WTC11 (cell line): Measurements from ENCODE around the gene OR4E1. TPM values are rescaled to one million over a fixed set of nuclear protein-coding genes. Genes with fewer than 3 reads are reported as not detected.

ENCODE experiments used
- ATAC-seq: fragments of 200-7000 bp; cut with Tn5 transposase; 2 replicates; pipeline ENCODE4 v1.10.0; 2021; ENCODE audit warnings: mild to moderate bottlenecking, moderate library complexity
- CTCF ChIA-PET: fragments of 300-600 bp; sonication (Branson Sonifier 250); formaldehyde crosslinking; loops from one replicate; lab custom pipeline; 2021; ENCODE audit warnings: antibody characterized with exemption; lab: Charles Lee
- POLR2A ChIA-PET: fragments of 350-600 bp; sonication (Branson Sonifier 250); formaldehyde crosslinking; loops from one replicate; lab custom pipeline; 2021; ENCODE audit warnings: antibody characterized with exemption; lab: Charles Lee
- DNase-seq: peaks from one replicate; pipeline ENCODE4 v3.0.0; 2021; ENCODE audit warnings: low spot score
- H3K27ac Mint-ChIP-seq: 2 replicates; pipeline ENCODE4 v1.8.0; 2021; ENCODE audit warnings: mixed read lengths
- H3K27me3 Mint-ChIP-seq: 2 replicates; pipeline ENCODE4 v1.8.0; 2021; ENCODE audit warnings: low read depth, mild to moderate bottlenecking, moderate library complexity, mixed read lengths
- H3K36me3 Mint-ChIP-seq: 2 replicates; pipeline ENCODE4 v1.8.0; 2021; ENCODE audit warnings: mixed read lengths
- H3K4me1 Mint-ChIP-seq: 2 replicates; pipeline ENCODE4 v1.8.0; 2022; ENCODE audit warnings: mixed read lengths
- H3K4me3 Mint-ChIP-seq: 2 replicates; pipeline ENCODE4 v1.8.0; 2021; ENCODE audit warnings: mild to moderate bottlenecking, moderate library complexity, mixed read lengths
- H3K9me3 Mint-ChIP-seq: 2 replicates; pipeline ENCODE4 v1.8.0; 2021; ENCODE audit warnings: mixed read lengths
- AR ChIP-seq: fragments of 250-450 bp; sonication (Bioruptor Pico); IDR thresholded peaks from 2 replicates; pipeline ENCODE4 v1.9.0; 2021; ENCODE audit warnings: mild to moderate bottlenecking
- ATF1 ChIP-seq: sonication (generic); formaldehyde crosslinking; IDR thresholded peaks from 2 replicates; pipeline ENCODE4 v1.8.1; 2023; ENCODE audit warnings: mild to moderate bottlenecking, moderate library complexity, missing genetic modification reagents
- ATF6 ChIP-seq: sonication (generic); formaldehyde crosslinking; IDR thresholded peaks from 2 replicates; pipeline ENCODE4 v1.8.1; 2023; ENCODE audit warnings: mild to moderate bottlenecking, missing genetic modification reagents
- CREB1 ChIP-seq: sonication (generic); formaldehyde crosslinking; IDR thresholded peaks from 2 replicates; pipeline ENCODE4 v1.8.0; 2023; ENCODE audit warnings: mild to moderate bottlenecking, missing genetic modification reagents
- CTCF ChIP-seq: fragments of 200-600 bp; IDR thresholded peaks from 2 replicates; pipeline ENCODE4 v1.8.0; 2022; ENCODE audit warnings: antibody characterized with exemption
- E2F5 ChIP-seq: sonication (generic); formaldehyde crosslinking; IDR thresholded peaks from 2 replicates; pipeline ENCODE4 v1.8.1; 2022; ENCODE audit warnings: mild to moderate bottlenecking, moderate library complexity, missing genetic modification reagents
- EMX1 ChIP-seq: fragments of 250-450 bp; sonication (Bioruptor Pico); IDR thresholded peaks from 2 replicates; pipeline ENCODE4 v1.8.0; 2021; ENCODE audit warnings: mild to moderate bottlenecking
- ETV6 ChIP-seq: sonication (generic); formaldehyde crosslinking; IDR thresholded peaks from 2 replicates; pipeline ENCODE4 v1.8.1; 2022; ENCODE audit warnings: mild to moderate bottlenecking, missing genetic modification reagents
- FOXK1 ChIP-seq: sonication (generic); formaldehyde crosslinking; IDR thresholded peaks from 2 replicates; pipeline ENCODE4 v1.8.0; 2022; ENCODE audit warnings: mild to moderate bottlenecking, moderate library complexity, missing genetic modification reagents
- GABPB1 ChIP-seq: sonication (generic); formaldehyde crosslinking; IDR thresholded peaks from 2 replicates; pipeline ENCODE4 v1.8.1; 2023; ENCODE audit warnings: mild to moderate bottlenecking, missing genetic modification reagents
- KAT7 ChIP-seq: sonication (generic); formaldehyde crosslinking; IDR thresholded peaks from 2 replicates; pipeline ENCODE4 v1.8.1; 2023; ENCODE audit warnings: missing genetic modification reagents, mild to moderate bottlenecking, borderline replicate concordance
- MXD4 ChIP-seq: fragments of 250-450 bp; sonication (Bioruptor Pico); IDR thresholded peaks from 2 replicates; pipeline ENCODE4 v1.8.0; 2021; ENCODE audit warnings: mild to moderate bottlenecking, moderate library complexity, borderline replicate concordance
- NFE2L1 ChIP-seq: sonication (generic); formaldehyde crosslinking; IDR thresholded peaks from 2 replicates; pipeline ENCODE4 v1.8.1; 2023; ENCODE audit warnings: missing genetic modification reagents
- NFYB ChIP-seq: sonication (generic); formaldehyde crosslinking; conservative IDR thresholded peaks from 2 replicates; pipeline ENCODE4 v1.8.0; 2022; ENCODE audit warnings: low read depth, missing genetic modification reagents
- NR3C1 ChIP-seq: sonication (generic); formaldehyde crosslinking; conservative IDR thresholded peaks from 2 replicates; pipeline ENCODE4 v1.8.1; 2023; ENCODE audit warnings: low read depth, mild to moderate bottlenecking, missing genetic modification reagents
- PRRX2 ChIP-seq: fragments of 250-450 bp; sonication (Bioruptor Pico); IDR thresholded peaks from 2 replicates; pipeline ENCODE4 v1.8.0; 2021; ENCODE audit warnings: mild to moderate bottlenecking
- RELA ChIP-seq: sonication (generic); formaldehyde crosslinking; IDR thresholded peaks from 2 replicates; pipeline ENCODE4 v1.8.1; 2022; ENCODE audit warnings: missing genetic modification reagents, mild to moderate bottlenecking, borderline replicate concordance
- TP53 ChIP-seq: sonication (generic); formaldehyde crosslinking; IDR thresholded peaks from 2 replicates; pipeline ENCODE4 v1.8.1; 2023; ENCODE audit warnings: mild to moderate bottlenecking, missing genetic modification reagents
- ZMAT4 ChIP-seq: fragments of 250-450 bp; sonication (Bioruptor Pico); IDR thresholded peaks from 2 replicates; pipeline ENCODE4 v1.9.0; 2021; ENCODE audit warnings: mild to moderate bottlenecking
- ZNF263 ChIP-seq: sonication (generic); formaldehyde crosslinking; IDR thresholded peaks from 2 replicates; pipeline ENCODE4 v1.8.1; 2022; ENCODE audit warnings: low read depth, mild to moderate bottlenecking, moderate library complexity, missing genetic modification reagents
- ZNF416 ChIP-seq: fragments of 250-450 bp; sonication (Bioruptor Pico); IDR thresholded peaks from 2 replicates; pipeline ENCODE4 v1.9.0; 2021; ENCODE audit warnings: mild to moderate bottlenecking, inconsistent platforms
- total RNA-seq: library from RNA; stranded (reverse); gene quantifications from 3 replicates; pipeline ENCODE4 v1.2.3, GENCODE V29; 2021
- TF ChIP-seq, protein P1 (sequence below): fragments of 250-450 bp; sonication (Bioruptor Pico); conservative IDR thresholded peaks from 2 replicates; pipeline ENCODE4 v1.9.0; 2021; ENCODE audit warnings: mild to moderate bottlenecking

The OR4E1 gene
- total RNA-seq, 1 experiment from 2014 or later = not detected

DNA sequence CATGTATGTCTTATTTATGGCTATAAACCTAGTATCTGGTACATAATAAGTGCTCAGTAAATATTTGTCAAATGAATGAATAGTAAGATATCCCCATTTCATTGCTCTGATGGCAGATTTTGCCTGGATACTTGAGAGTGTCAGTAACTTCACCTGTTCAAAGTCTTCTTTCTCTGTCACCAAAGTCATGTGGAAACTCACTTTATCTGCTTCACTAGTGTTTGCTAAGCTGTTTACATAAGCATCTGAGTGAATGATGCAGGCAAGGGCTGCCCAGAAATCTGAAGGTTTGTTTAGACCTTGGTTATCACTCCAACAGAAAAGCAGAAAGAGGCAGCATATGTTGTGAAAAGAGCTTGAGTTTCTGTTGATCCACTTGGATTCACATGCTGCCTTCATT, 4.3 kb downstream of the OR4E1 start (continued):
- TF ChIP-seq GABPB1 (no peak), MXD4 (no peak), ZNF416 (CRISPR knock-in tag) (no peak), NFE2L1 (CRISPR knock-in tag) (no peak), TP53 (CRISPR knock-in tag) (no peak), E2F5 (CRISPR knock-in tag) (no peak), CREB1 (CRISPR knock-in tag) (no peak), NFYB (no peak), KAT7 (no peak)
- TF ChIP-seq, protein P1, sequence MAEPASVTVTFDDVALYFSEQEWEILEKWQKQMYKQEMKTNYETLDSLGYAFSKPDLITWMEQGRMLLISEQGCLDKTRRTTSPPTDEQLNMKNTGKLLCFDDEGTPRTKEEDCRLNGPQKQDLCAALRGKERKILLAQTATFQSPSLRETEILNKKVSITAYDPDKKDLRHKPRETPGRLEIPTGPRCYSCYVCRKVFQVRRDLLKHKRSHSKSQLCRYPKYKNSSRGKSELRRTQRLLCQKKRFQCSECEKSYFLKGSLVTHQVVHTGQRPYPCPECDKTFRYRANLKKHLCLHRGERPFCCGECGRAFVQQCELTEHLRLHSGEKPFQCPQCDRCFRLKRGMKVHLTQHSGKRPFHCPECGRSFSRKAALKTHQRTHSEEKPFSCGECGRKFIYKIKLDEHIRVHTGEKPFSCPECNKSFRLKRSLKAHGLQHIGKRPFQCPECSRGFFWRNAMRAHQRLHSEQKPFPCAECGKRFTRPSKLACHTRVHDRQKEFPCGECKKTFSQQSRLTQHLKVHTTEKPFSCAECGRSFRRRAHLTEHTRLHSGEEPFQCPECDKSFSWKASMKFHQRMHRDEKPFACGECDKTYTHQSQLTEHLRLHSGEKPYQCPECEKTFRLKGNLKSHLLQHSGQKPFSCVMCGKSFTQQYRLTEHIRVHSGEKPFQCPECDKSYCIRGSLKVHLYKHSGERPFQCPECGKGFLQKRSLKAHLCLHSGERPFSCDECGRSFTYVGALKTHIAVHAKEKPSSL (CRISPR knock-in tag) = no peak

DNA sequence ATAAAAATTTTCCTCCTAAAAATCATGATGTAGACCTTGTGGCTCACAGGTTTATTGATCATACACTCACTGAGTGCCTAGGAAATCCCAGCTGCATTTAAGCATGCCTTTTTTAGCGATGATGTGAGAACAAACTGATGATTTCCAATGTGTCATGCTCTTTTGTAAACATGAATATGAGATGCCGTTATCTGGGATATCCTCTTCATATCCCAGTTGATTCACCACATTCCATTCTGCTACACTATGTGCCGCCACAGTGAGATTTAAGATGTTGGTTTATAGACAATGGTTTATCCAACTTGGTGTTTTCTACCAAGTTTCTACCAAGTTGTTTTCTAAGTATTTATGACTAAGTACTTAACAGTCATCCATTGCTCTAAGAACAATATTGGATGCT, 5.2 kb downstream of the OR4E1 start:
- no peak for TF ChIP-seq ZMAT4
- TF ChIP-seq E2F5 (CRISPR knock-in tag) = no peak
- no peak for TF ChIP-seq ZNF263 (CRISPR knock-in tag)
- no peak for TF ChIP-seq ATF1 (CRISPR knock-in tag)
- TF ChIP-seq CTCF = no peak
- no peak for TF ChIP-seq PRRX2
- TF ChIP-seq EMX1 (CRISPR knock-in tag) = no peak
- no peak for TF ChIP-seq TP53 (CRISPR knock-in tag)
- TF ChIP-seq ATF6 (CRISPR knock-in tag) = no peak
- no peak for TF ChIP-seq AR (CRISPR knock-in tag)
- TF ChIP-seq RELA = no peak
- TF ChIP-seq ETV6 = no peak
- no peak for TF ChIP-seq GABPB1
- no peak for TF ChIP-seq NR3C1 (CRISPR knock-in tag)
- TF ChIP-seq FOXK1 = no peak
- no peak for ATAC-seq
- Mint-ChIP-seq H3K4me3 (no peak overlapping the region), H3K27ac (no peak overlapping the region), H3K36me3 (no peaks in the 10 kb centered on the region), H3K27me3 (peaks cover 6% of the 10 kb centered on the region), H3K4me1 (peaks cover 4% of the 10 kb centered on the region; the same call in 1 of the 2 replicates), H3K9me3 (peaks cover 8% of the 10 kb centered on the region; the same call in 1 of the 2 replicates)
- ChIA-PET POLR2A (no interaction called here), CTCF (no interaction called here)
- DNase-seq = no peak
